HG03565 (cell line): ENCODE measurements around the gene CMTM5.
"Not testable (repeated sequence)": the region's sequence is repeated elsewhere in the genome, so short reads cannot be mapped to it uniquely, and the experiment has no call there.

Source experiments
- ATAC-seq: cut with Tn5 transposase; IDR thresholded peaks from one replicate; pipeline ENCODE4 v1.9.1; 2021; ENCODE audit warnings: mild to moderate bottlenecking, moderate library complexity; ENCODE audit not compliant: unreplicated experiment

CMTM5 gene

GRCh38 chr14:23396126-23396525 is 19.3 kb downstream of the CMTM5 start:
- ATAC-seq, result no peak

GRCh38 chr14:23396781-23397407 is 20.0 kb downstream of the CMTM5 start:
- no peak for ATAC-seq

- ATAC-seq, result no peak
These were observed 21.5 kb downstream of the CMTM5 start for GRCh38 chr14:23398348-23398747.

- ATAC-seq, result no peak
These were observed 22.3 kb downstream of the CMTM5 start for GRCh38 chr14:23399136-23399535.

GRCh38 chr14:23399591-23399990 is 22.7 kb downstream of the CMTM5 start:
- no peak for ATAC-seq

GRCh38 chr14:23400496-23401149 is 23.8 kb downstream of the CMTM5 start:
- ATAC-seq, result not testable (repeated sequence)

- no peak for ATAC-seq
These were observed 24.4 kb downstream of the CMTM5 start for GRCh38 chr14:23401291-23401690.

GRCh38 chr14:23402296-23403138 is 25.7 kb downstream of the CMTM5 start:
- ATAC-seq, result no peak

- no peak for ATAC-seq
These were observed 26.2 kb downstream of the CMTM5 start for GRCh38 chr14:23403139-23403438.

GRCh38 chr14:23403908-23404307 is 27.1 kb downstream of the CMTM5 start:
- ATAC-seq, result no peak

- no peak for ATAC-seq
These were observed 27.6 kb downstream of the CMTM5 start for GRCh38 chr14:23404331-23404900.

- ATAC-seq, result no peak
These were observed 28.2 kb downstream of the CMTM5 start for GRCh38 chr14:23405096-23405495.

- ATAC-seq, result no peak
These were observed 28.7 kb downstream of the CMTM5 start for GRCh38 chr14:23405516-23406025.

GRCh38 chr14:23406244-23406643 is 29.4 kb downstream of the CMTM5 start:
- no peak for ATAC-seq

GRCh38 chr14:23406725-23407355 is 30.0 kb downstream of the CMTM5 start:
- ATAC-seq, result no peak

GRCh38 chr14:23407516-23408306 is 30.9 kb downstream of the CMTM5 start, which contains the start of gene MYH6:
MYH6 (minus strand) TSS chr14:23408273; CDS start chr14:23407223, 1,050 bp downstream.
- ATAC-seq, result no peak

- no peak for ATAC-seq
These were observed 31.4 kb downstream of the CMTM5 start for GRCh38 chr14:23408307-23408630.

GRCh38 chr14:23409475-23409874 is 32.6 kb downstream of the CMTM5 start:
- no peak for ATAC-seq

GRCh38 chr14:23409966-23410635 is 33.3 kb downstream of the CMTM5 start:
- no peak for ATAC-seq
